HepG2 (cell line): ENCODE data around the gene XPO5. TPM values are rescaled to one million over a fixed set of nuclear protein-coding genes. Genes with fewer than 3 reads are reported as not detected.

Experiments
- ATAC-seq: fragments of 200-7000 bp; cut with Tn5 transposase; 3 replicates; pipeline ENCODE4 v1.9.1; 2020; ENCODE audit warnings: mild to moderate bottlenecking, moderate library complexity
- BruUV-seq: library from RNA; stranded (reverse); fragments of 400-500 nt; replicated peaks from 2 replicates; lab custom pipeline; 2021; lab: Mats Ljungman, UMichigan
- CTCF ChIA-PET: fragments of 300-600 bp; formaldehyde crosslinking; extraction: SDS; loops from one replicate; lab custom pipeline; 2021; ENCODE audit warnings: low total read pairs, inconsistent platforms, low intra/inter-chr PET ratio; lab: Yijun Ruan, JAX
- POLR2A ChIA-PET: fragments of 350-600 bp; sonication (Branson Sonifier 250); formaldehyde crosslinking; loops from one replicate; lab custom pipeline; 2020; ENCODE audit warnings: antibody characterized with exemption, inconsistent platforms; lab: Yijun Ruan, JAX
- DNase-seq: peaks from one replicate; pipeline ENCODE4 v3.0.0-alpha.2; 2015; ENCODE audit warnings: low spot score
- FAIRE-seq: peaks from 3 replicates; lab custom pipeline; 2011; peaks lifted over from hg19 to GRCh38; lab: Jason Lieb, UNC
- H2AFZ ChIP-seq: one replicate; pipeline ENCODE4 v1.6.1; 2011; ENCODE audit warnings: low read length, inconsistent platforms
- H3K27ac ChIP-seq: fragments of 300-600 bp; 3 replicates; pipeline ENCODE4 v1.8.0; 2011; ENCODE audit warnings: mixed run types, mild to moderate bottlenecking, mixed read lengths, low read length, inconsistent platforms; ENCODE audit not compliant: insufficient read depth; ENCODE audit errors: extremely low read length
- H3K27me3 ChIP-seq, 2 experiments: fragments of 200-600 bp in 1 of 2; 2 replicates in 1 of 2; 3 replicates in 1 of 2; pipeline versions ENCODE4 v1.6.0 to v1.8.0; 2011; ENCODE audit warnings: low read length in 2 of 2, mild to moderate bottlenecking in 2 of 2, moderate library complexity in 2 of 2, inconsistent platforms in 1 of 2; ENCODE audit not compliant: insufficient read depth in 2 of 2, control insufficient read depth in 1 of 2
- H3K36me3 ChIP-seq, 2 experiments: fragments of 200-600 bp in 1 of 2; replicated peaks in 1 of 2; 2 replicates in 1 of 2; 3 replicates in 1 of 2; pipeline versions ENCODE4 v1.5.1 to v1.8.0; 2011; ENCODE audit warnings: low read length in 2 of 2, inconsistent platforms in 1 of 2; ENCODE audit not compliant: insufficient read depth in 2 of 2, control insufficient read depth in 1 of 2
- H3K4me1 ChIP-seq: 2 replicates; pipeline ENCODE4 v1.5.1; 2012; ENCODE audit warnings: low read length, inconsistent platforms; ENCODE audit not compliant: insufficient read depth
- H3K4me2 ChIP-seq: 2 replicates; pipeline ENCODE4 v1.6.0; 2011; ENCODE audit warnings: low read depth, low read length, inconsistent platforms
- H3K4me3 ChIP-seq, 3 experiments: fragments of 200-600 bp in 1 of 3; sonication (generic), shearing (Covaris generic) in 1 of 3; replicated peaks in 1 of 3; 2 replicates each; pipeline ENCODE4 v1.5.1; 2011 to 2016; ENCODE audit warnings: low read length in 3 of 3, inconsistent platforms in 2 of 3, low read depth in 2 of 3, mild to moderate bottlenecking in 2 of 3, control low read depth in 1 of 3, mixed read lengths in 1 of 3; ENCODE audit not compliant: insufficient read depth in 1 of 3
- H3K79me2 ChIP-seq: one replicate; pipeline ENCODE4 v1.6.1; 2011; ENCODE audit warnings: low read length, inconsistent platforms; ENCODE audit not compliant: insufficient read depth
- H3K9ac ChIP-seq: 2 replicates; pipeline ENCODE4 v1.6.0; 2011; ENCODE audit warnings: mild to moderate bottlenecking, low read depth, low read length, inconsistent platforms; ENCODE audit not compliant: insufficient read depth
- H3K9me3 ChIP-seq: 2 replicates; pipeline ENCODE4 v1.5.1; 2012; ENCODE audit warnings: mild to moderate bottlenecking, low read length
- H4K20me1 ChIP-seq: 2 replicates; pipeline ENCODE4 v1.6.0; 2011; ENCODE audit warnings: inconsistent platforms, mild to moderate bottlenecking, low read length, moderate library complexity; ENCODE audit not compliant: insufficient read depth
- BHLHE40 ChIP-seq: IDR thresholded peaks from 2 replicates; pipeline ENCODE4 v1.6.1; 2011; ENCODE audit warnings: low read length, improper control_type of control experiment
- BORCS8-MEF2B ChIP-seq: sonication (generic); formaldehyde crosslinking; IDR thresholded peaks from 2 replicates; pipeline ENCODE4 v1.8.0; 2022; ENCODE audit warnings: mild to moderate bottlenecking, missing genetic modification reagents
- EED ChIP-seq: sonication (generic); formaldehyde crosslinking; IDR thresholded peaks from 2 replicates; pipeline ENCODE4 v1.5.0; 2020; ENCODE audit warnings: mild to moderate bottlenecking, missing genetic modification reagents
- MED1 ChIP-seq: sonication (generic); formaldehyde crosslinking; IDR thresholded peaks from 2 replicates; pipeline ENCODE4 v1.4.0; 2020; ENCODE audit warnings: missing genetic modification reagents
- REPIN1 ChIP-seq: sonication (generic); formaldehyde crosslinking; IDR thresholded peaks from 2 replicates; pipeline ENCODE4 v1.8.0; 2022; ENCODE audit warnings: missing genetic modification reagents, low read depth, mild to moderate bottlenecking, borderline replicate concordance
- SRSF4 ChIP-seq: fragments of 200-400 bp; formaldehyde crosslinking; IDR thresholded peaks from one replicate; pipeline ENCODE4 v1.6.1; 2018; ENCODE audit warnings: mild to moderate bottlenecking, low read depth, low read length, moderate library complexity; ENCODE audit not compliant: poor library complexity, severe bottlenecking
- YEATS2 ChIP-seq: sonication (generic); formaldehyde crosslinking; IDR thresholded peaks from 2 replicates; pipeline ENCODE4 v1.4.0; 2020; ENCODE audit warnings: missing genetic modification reagents, borderline replicate concordance
- ZNF205 ChIP-seq: IDR thresholded peaks from 2 replicates; pipeline ENCODE4 v1.6.1; 2018; ENCODE audit warnings: missing biosample characterization, missing genetic modification reagents
- WGBS: methylation state at CpG from one replicate; pipeline ENCODE4 v1.1.6; 2017; ENCODE audit warnings: low lambda C conversion rate; 5-methylcytosine and 5-hydroxymethylcytosine counted together
- in situ Hi-C: cut with HindIII; loops from 2 replicates; pipeline ENCODE4 v1.10.0; 2017; ENCODE audit warnings: low pct_unique_long_range_greater_than_20kb; ENCODE audit not compliant: extremely low pct_ligation_motif_present
- intact Hi-C: fragments of 100-400 bp; cut with micrococcal nuclease; formaldehyde crosslinking; loops from one replicate; pipeline ENCODE4 v1.10.0; 2022; ENCODE audit not compliant: unreplicated experiment
- polyA plus RNA-seq, 8 experiments: library from polyadenylated mRNA; depleted of rRNA in 3 of 8; stranded (reverse) in 7 of 8; unstranded in 1 of 8; fragments of >200 nt; fragmentation: Illumina TruSeq in 4 of 8; extraction: Trizol in 4 of 8; gene quantifications; 2 replicates each; pipeline versions ENCODE4 v1.2.1 to v1.2.3, GENCODE V29; 2011 to 2016; ENCODE audit warnings: low read depth in 4 of 8, missing spikeins in 1 of 8, mixed read lengths in 1 of 8; ENCODE audit not compliant: insufficient read depth in 1 of 8
- total RNA-seq, 5 experiments: library from RNA; depleted of rRNA; stranded (reverse); fragments of >200 nt; fragmentation: Illumina TruSeq; extraction: Trizol; gene quantifications; 2 replicates each; pipeline ENCODE4 v1.2.3, GENCODE V29; 2016; ENCODE audit warnings: low read depth in 1 of 5
- TF ChIP-seq, protein P1 (sequence below): sonication (generic); formaldehyde crosslinking; IDR thresholded peaks from 2 replicates; pipeline ENCODE4 v1.4.0; 2020; ENCODE audit warnings: missing genetic modification reagents, borderline replicate concordance
- TF ChIP-seq, protein P2 (sequence below): sonication (generic); formaldehyde crosslinking; IDR thresholded peaks from 2 replicates; pipeline ENCODE4 v1.5.0; 2020; ENCODE audit warnings: mild to moderate bottlenecking, missing genetic modification reagents

XPO5 gene
- total and polyA plus RNA-seq, 2 of the 13 experiments (the other 11 are each of a cell fraction or from before 2014, with no cell fraction given), result 52.2 to 68.0 TPM

DNA sequence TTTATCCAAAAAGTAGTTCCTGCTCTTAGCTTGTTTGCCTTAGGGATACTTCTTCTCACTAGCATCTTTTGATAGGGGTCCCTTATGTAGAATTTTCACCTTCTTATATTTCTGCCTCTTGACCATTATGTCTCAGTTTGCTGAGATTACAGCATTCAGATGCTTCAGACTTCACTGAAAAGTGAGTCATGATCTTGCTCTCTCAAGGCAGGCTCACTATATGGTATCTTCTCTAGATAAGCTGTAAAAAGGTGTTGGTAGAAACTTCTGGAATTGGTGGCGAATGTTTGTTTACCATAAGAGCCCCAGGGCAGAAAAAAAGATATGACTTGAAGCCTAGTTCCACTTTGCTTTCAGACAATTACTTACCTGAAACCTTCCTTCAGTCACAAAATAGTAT lies 33.6 kb upstream of the XPO5 start:
- Histone ChIP-seq H3K4me1 (no peaks in the 10 kb centered on the region), H3K9me3 (no peaks in the 10 kb centered on the region), H3K4me2 (no peak overlapping the region), H4K20me1 (no peaks in the 10 kb centered on the region), H3K27ac (no peak overlapping the region), H3K27me3 (no peaks in the 10 kb centered on the region), H3K79me2 (no peaks in the 10 kb centered on the region), H3K4me3 (no peak overlapping the region), H3K36me3 (peaks cover 13 to 66% of the 10 kb centered on the region in 2 experiments), H2AFZ (no peak overlapping the region), H3K9ac (no peak overlapping the region)
- 89% methylated on average over 1 of the region's 1 CpG for WGBS
- no TSS peak for BruUV-seq
- in situ Hi-C loops (no loop called here), intact Hi-C loops (loop anchor here (10.0 kb wide), 1 partner anchor 55 kb away; no protein-coding TSS in a partner anchor)
- FAIRE-seq (no peak), ATAC-seq (no peak), DNase-seq (no peak)
- TF ChIP-seq EED (CRISPR knock-in tag), result no peak
- TF ChIP-seq, protein P1, sequence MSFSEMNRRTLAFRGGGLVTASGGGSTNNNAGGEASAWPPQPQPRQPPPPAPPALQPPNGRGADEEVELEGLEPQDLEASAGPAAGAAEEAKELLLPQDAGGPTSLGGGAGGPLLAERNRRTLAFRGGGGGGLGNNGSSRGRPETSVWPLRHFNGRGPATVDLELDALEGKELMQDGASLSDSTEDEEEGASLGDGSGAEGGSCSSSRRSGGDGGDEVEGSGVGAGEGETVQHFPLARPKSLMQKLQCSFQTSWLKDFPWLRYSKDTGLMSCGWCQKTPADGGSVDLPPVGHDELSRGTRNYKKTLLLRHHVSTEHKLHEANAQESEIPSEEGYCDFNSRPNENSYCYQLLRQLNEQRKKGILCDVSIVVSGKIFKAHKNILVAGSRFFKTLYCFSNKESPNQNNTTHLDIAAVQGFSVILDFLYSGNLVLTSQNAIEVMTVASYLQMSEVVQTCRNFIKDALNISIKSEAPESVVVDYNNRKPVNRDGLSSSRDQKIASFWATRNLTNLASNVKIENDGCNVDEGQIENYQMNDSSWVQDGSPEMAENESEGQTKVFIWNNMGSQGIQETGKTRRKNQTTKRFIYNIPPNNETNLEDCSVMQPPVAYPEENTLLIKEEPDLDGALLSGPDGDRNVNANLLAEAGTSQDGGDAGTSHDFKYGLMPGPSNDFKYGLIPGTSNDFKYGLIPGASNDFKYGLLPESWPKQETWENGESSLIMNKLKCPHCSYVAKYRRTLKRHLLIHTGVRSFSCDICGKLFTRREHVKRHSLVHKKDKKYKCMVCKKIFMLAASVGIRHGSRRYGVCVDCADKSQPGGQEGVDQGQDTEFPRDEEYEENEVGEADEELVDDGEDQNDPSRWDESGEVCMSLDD (CRISPR knock-in tag), result no peak
- no peak for TF ChIP-seq YEATS2 (CRISPR knock-in tag)
- no peak for TF ChIP-seq ZNF205 (CRISPR knock-in tag)
- no peak for TF ChIP-seq REPIN1 (CRISPR knock-in tag)
- TF ChIP-seq MED1 (CRISPR knock-in tag), result no peak
- TF ChIP-seq BORCS8-MEF2B (CRISPR knock-in tag), result no peak
- no peak for TF ChIP-seq SRSF4
- TF ChIP-seq BHLHE40, result no peak
- TF ChIP-seq, protein P2, sequence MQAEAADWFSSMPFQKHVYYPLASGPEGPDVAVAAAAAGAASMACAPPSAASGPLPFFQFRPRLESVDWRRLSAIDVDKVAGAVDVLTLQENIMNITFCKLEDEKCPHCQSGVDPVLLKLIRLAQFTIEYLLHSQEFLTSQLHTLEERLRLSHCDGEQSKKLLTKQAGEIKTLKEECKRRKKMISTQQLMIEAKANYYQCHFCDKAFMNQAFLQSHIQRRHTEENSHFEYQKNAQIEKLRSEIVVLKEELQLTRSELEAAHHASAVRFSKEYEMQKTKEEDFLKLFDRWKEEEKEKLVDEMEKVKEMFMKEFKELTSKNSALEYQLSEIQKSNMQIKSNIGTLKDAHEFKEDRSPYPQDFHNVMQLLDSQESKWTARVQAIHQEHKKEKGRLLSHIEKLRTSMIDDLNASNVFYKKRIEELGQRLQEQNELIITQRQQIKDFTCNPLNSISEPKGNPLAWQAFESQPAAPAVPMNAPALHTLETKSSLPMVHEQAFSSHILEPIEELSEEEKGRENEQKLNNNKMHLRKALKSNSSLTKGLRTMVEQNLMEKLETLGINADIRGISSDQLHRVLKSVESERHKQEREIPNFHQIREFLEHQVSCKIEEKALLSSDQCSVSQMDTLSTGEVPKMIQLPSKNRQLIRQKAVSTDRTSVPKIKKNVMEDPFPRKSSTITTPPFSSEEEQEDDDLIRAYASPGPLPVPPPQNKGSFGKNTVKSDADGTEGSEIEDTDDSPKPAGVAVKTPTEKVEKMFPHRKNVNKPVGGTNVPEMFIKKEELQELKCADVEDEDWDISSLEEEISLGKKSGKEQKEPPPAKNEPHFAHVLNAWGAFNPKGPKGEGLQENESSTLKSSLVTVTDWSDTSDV, result no peak
- ChIA-PET POLR2A (no interaction called here), CTCF (interaction anchor here (2.1 kb wide), 1 partner anchor 470 kb away, joined by 17 read pairs; no protein-coding TSS in a partner anchor)
